ENCODE measurements around the gene OLFML1.

OLFML1 gene

GRCh38 chr11:7451520-7451919 is 33.8 kb upstream of the OLFML1 start:
- no peak for TF ChIP-seq CTCF (IDR thresholded peaks at IDR 0.05; ENCODE audit: low read depth, low read length)
- in situ Hi-C loops (cut with HindIII; ENCODE audit: low sequenced_read_pairs): no loop called here
- no peak overlapping the region for H3K4me3 ChIP-seq (ENCODE audit: low read depth, low read length)
- no peak for DNase-seq (ENCODE audit: low read depth, low spot score)

- DNase-seq (ENCODE audit: low read depth, low spot score): no peak
- in situ Hi-C loops (cut with HindIII; ENCODE audit: low sequenced_read_pairs): no loop called here
- H3K4me3 ChIP-seq (ENCODE audit: low read depth, low read length): no peak overlapping the region
- TF ChIP-seq CTCF (IDR thresholded peaks at IDR 0.05; ENCODE audit: low read depth, low read length): no peak
These were observed 33.3 kb upstream of the OLFML1 start for GRCh38 chr11:7451952-7452494.

GRCh38 chr11:7454854-7455253 is 30.5 kb upstream of the OLFML1 start:
- TF ChIP-seq CTCF (IDR thresholded peaks at IDR 0.05; ENCODE audit: low read depth, low read length): no peak
- H3K4me3 ChIP-seq (ENCODE audit: low read depth, low read length): no peak overlapping the region
- no peak for DNase-seq (ENCODE audit: low read depth, low spot score)
- in situ Hi-C loops (cut with HindIII; ENCODE audit: low sequenced_read_pairs): no loop called here

- no peak for TF ChIP-seq CTCF (IDR thresholded peaks at IDR 0.05; ENCODE audit: low read depth, low read length)
- in situ Hi-C loops (cut with HindIII; ENCODE audit: low sequenced_read_pairs): no loop called here
- no peak overlapping the region for H3K4me3 ChIP-seq (ENCODE audit: low read depth, low read length)
- no peak for DNase-seq (ENCODE audit: low read depth, low spot score)
These were observed 28.1 kb upstream of the OLFML1 start for GRCh38 chr11:7457211-7457610.

GRCh38 chr11:7462706-7463105 is 22.6 kb upstream of the OLFML1 start:
- in situ Hi-C loops (cut with HindIII; ENCODE audit: low sequenced_read_pairs): no loop called here
- H3K4me3 ChIP-seq (ENCODE audit: low read depth, low read length): no peak overlapping the region
- no peak for DNase-seq (ENCODE audit: low read depth, low spot score)
- TF ChIP-seq CTCF (IDR thresholded peaks at IDR 0.05; ENCODE audit: low read depth, low read length): no peak

DNA sequence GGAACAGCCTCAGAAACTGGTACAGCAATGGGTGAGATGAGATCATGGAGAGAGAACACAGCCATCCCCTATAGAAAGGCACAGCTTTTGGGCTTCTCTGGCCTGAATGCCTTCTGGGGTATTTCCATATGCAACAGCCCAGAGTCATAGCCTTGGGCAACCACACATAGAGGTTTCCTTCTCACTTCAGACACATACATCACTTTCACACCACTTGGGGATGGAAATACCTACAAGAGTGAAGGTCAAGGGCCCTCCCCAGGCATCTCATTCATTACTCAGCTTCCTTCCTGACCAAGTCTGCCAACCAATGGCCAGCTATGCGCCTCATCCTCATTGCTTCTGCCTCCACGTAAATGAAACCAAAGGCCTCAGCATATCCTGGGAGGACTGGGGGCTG is 17.7 kb upstream of the OLFML1 start:
- DNase-seq (ENCODE audit: low read depth, low spot score): no peak

More for the DNA sequence above, 17.7 kb upstream of the OLFML1 start:
- in situ Hi-C loops (cut with HindIII; ENCODE audit: low sequenced_read_pairs): no loop called here
- TF ChIP-seq CTCF (IDR thresholded peaks at IDR 0.05; ENCODE audit: low read depth, low read length): no peak
- no peak overlapping the region for H3K4me3 ChIP-seq (ENCODE audit: low read depth, low read length)
